ENCODE data around the gene GPR32.
"Not testable (repeated sequence)": the region's sequence is repeated elsewhere in the genome, so short reads cannot be mapped to it uniquely, and the experiment has no call there.

Gene GPR32, protein sequence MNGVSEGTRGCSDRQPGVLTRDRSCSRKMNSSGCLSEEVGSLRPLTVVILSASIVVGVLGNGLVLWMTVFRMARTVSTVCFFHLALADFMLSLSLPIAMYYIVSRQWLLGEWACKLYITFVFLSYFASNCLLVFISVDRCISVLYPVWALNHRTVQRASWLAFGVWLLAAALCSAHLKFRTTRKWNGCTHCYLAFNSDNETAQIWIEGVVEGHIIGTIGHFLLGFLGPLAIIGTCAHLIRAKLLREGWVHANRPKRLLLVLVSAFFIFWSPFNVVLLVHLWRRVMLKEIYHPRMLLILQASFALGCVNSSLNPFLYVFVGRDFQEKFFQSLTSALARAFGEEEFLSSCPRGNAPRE

DNA sequence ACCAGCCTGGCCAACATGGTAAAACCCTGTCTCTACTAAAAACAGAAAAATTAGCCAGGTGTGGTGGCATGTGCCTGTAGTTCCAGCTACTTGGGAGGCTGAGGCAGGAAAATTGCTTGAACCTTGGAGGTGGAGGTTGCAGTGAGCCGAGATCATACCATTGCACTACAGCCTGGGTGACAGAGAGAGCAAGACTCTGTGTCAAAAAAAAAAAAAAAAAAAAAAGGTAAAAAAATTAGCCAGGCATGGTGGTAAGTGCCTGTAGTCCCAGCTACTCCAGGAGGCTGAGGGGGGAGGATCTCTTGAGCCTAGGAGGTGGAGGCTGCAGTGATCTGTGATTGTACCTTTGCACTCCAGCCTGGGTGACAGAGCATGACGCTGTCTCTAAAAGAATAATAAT lies at the start of gene GPR32:
Gene GPR32, plus strand, starts transcription at position 301 of the 400 bp plus-strand sequence. CDS start 137 bp downstream, outside the sequence.
- DNase-seq; H3K27ac ChIP-seq; H3K4me3 ChIP-seq (ENCODE audit: low read depth, low read length); H3K9me3 ChIP-seq (ENCODE audit: severe bottlenecking); H3K36me3 ChIP-seq; H3K27me3 ChIP-seq (ENCODE audit: insufficient read depth, low read depth, severe bottlenecking): not testable (repeated sequence)

DNA sequence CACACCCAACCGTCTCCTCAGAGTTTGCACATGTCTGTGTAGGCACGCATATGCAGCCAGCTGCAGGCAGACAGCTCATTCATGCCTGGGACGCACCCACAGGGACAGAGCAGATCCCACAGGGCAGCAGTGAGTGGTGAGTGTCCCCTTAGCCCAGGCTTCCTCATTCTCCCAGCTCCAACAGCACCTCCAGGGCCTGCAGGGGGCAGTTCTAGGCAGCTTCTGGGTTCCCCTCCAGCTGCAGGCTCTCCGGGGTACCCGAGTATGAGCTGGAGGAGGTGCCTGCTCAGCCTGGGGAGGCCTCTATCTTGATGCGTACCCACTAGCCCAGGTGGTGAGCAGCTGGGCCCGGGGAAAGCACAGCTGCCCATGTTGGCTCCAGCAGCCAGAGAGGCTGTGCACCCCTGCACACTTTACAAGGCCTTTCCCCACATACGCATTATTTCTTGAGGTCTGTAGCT lies 49.3 kb upstream of the GPR32 start:
- no peak for DNase-seq
- Histone ChIP-seq H3K4me3 (ENCODE audit: low read depth, low read length) (no peak overlapping the region), H3K27ac (no peak overlapping the region), H3K9me3 (ENCODE audit: severe bottlenecking) (no peaks in the 10 kb centered on the region), H3K36me3 (no peaks in the 10 kb centered on the region), H3K27me3 (ENCODE audit: insufficient read depth, low read depth, severe bottlenecking) (peaks cover 8% of the 10 kb centered on the region)
- TF ChIP-seq, protein P1, sequence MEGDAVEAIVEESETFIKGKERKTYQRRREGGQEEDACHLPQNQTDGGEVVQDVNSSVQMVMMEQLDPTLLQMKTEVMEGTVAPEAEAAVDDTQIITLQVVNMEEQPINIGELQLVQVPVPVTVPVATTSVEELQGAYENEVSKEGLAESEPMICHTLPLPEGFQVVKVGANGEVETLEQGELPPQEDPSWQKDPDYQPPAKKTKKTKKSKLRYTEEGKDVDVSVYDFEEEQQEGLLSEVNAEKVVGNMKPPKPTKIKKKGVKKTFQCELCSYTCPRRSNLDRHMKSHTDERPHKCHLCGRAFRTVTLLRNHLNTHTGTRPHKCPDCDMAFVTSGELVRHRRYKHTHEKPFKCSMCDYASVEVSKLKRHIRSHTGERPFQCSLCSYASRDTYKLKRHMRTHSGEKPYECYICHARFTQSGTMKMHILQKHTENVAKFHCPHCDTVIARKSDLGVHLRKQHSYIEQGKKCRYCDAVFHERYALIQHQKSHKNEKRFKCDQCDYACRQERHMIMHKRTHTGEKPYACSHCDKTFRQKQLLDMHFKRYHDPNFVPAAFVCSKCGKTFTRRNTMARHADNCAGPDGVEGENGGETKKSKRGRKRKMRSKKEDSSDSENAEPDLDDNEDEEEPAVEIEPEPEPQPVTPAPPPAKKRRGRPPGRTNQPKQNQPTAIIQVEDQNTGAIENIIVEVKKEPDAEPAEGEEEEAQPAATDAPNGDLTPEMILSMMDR (IDR thresholded peaks at IDR 0.05; ENCODE audit: low read depth, low read length): no peak

DNA sequence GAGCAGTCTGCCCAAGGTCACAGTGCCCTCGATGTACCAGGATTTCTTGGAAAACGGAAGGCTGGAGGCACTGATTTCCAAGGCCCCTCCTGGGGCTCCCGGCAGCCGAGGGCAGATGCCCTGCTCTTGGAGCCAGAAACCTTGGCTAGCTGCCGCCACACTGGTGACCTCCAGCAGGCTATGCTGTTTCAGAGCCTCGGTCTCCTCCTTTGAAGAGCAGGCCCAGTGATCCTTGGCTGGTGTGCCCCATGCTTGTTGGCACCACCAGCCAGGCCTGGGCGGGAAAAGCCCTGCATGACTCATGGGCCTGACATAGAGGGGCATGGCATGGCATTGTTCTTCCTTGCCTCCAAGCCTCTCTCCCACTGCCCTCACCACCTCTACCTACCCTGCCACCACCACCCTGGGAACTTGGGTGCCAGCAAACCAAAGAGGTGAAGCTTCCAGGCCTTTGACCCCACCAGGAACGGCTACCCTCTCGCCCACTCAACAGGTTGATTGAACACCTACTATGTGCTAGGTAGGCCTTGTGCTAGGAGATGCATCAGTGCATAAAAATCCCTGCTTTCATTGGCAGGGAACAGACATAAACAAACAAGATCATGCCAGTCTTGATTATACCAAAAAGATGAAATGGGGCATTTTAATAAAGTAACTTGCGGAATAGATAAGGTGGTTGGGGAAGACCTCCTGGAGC lies 48.7 kb upstream of the GPR32 start:
- H3K27me3 ChIP-seq (ENCODE audit: insufficient read depth, low read depth, severe bottlenecking): peaks cover 8% of the 10 kb centered on the region
- H3K4me3 ChIP-seq (ENCODE audit: low read depth, low read length): no peak overlapping the region
- DNase-seq: no peak
- no peaks in the 10 kb centered on the region for H3K36me3 ChIP-seq
- TF ChIP-seq, protein P1 (IDR thresholded peaks at IDR 0.05; ENCODE audit: low read depth, low read length): no peak
- no peaks in the 10 kb centered on the region for H3K9me3 ChIP-seq (ENCODE audit: severe bottlenecking)
- no peak overlapping the region for H3K27ac ChIP-seq

DNA sequence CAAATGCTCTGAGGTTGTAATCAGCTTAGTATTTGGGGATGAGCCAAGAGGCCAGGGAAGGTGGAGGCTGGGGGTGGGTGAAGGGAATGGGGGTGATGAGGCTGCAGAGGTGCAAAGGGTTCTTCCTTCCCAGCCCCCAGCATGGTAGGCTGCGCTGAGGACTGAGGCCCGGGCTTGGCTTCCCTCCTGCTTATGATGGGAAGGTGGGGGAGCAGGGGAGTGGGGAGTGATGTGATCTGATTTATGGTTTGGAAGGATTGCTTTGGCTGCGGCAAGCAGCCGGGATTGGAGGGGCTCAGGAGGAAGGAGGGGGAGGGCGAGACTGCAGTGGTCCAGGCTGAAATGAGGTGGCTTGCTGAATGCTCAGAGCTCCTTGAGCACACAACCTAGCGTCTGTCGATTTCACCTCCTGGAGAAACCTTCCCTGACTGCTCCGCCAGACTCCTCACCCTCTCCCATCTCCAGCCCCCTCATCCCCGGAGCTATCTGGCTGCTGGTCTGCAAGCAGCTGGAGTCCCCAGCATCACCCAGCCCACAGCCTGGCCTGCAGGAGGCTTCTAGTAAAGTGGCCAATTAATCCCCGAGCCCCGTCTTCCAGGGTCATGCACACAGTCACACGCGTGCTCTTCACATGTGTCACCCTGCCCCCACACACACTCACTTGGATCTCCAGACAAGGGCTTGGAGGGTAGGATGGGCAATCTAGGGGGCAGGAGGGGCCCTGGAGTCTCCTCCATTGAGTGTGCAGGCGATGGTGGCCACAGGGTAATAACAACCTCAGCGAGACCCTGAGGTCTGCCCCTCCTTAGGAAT lies 47.9 kb upstream of the GPR32 start:
- Histone ChIP-seq H3K27ac (no peak overlapping the region), H3K36me3 (no peaks in the 10 kb centered on the region), H3K9me3 (ENCODE audit: severe bottlenecking) (no peaks in the 10 kb centered on the region), H3K4me3 (ENCODE audit: low read depth, low read length) (no peak overlapping the region), H3K27me3 (ENCODE audit: insufficient read depth, low read depth, severe bottlenecking) (peaks cover 5% of the 10 kb centered on the region)
- peak; percentile 41 for DNase-seq
- TF ChIP-seq, protein P1 (IDR thresholded peaks at IDR 0.05; ENCODE audit: low read depth, low read length): no peak

DNA sequence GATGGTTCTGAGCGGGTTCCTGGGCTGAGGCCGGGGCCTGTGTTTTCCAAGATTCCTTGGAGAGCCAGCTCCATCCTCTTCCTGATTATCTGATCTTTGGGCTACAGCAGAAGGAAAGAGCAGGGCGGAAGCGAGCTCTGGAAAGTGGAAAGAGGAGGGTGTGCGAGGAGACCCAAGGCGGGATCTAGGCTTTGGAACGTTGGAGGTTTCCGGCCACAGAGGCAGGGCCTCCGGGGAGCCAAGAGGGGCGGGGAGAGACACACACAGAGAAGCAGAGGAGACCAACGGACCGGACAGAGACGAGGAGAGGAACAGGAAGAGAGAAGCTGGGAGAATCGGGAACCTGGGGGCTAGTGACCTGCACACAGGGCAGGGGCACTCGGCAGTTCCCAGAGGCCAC lies 47.2 kb upstream of the GPR32 start, which contains the start of gene CLEC11A:
Gene CLEC11A, plus strand, starts transcription at position 296 of the 400 bp plus-strand sequence. CDS start 162 bp downstream, outside the sequence.
- TF ChIP-seq, protein P1 (IDR thresholded peaks at IDR 0.05; ENCODE audit: low read depth, low read length): no peak
- DNase-seq: no peak
- no peaks in the 10 kb centered on the region for H3K27me3 ChIP-seq (ENCODE audit: insufficient read depth, low read depth, severe bottlenecking)
- H3K9me3 ChIP-seq (ENCODE audit: severe bottlenecking): no peaks in the 10 kb centered on the region
- H3K27ac ChIP-seq: peak within 1 kb of the TSS; percentile 57
- peak within 1 kb of the TSS; percentile 64 for H3K4me3 ChIP-seq (ENCODE audit: low read depth, low read length)
- no peaks in the 10 kb centered on the region for H3K36me3 ChIP-seq

Data from WERI-Rb-1 (cell line).